GM21381 (cell line): ENCODE data around the gene CNTNAP5.
"Not testable (repeated sequence)": the region's sequence is repeated elsewhere in the genome, so short reads cannot be mapped to it uniquely, and the experiment has no call there.

Experiments used
- ATAC-seq: cut with Tn5 transposase; IDR thresholded peaks from one replicate; pipeline ENCODE4 v1.9.1; 2021; ENCODE audit warnings: mild to moderate bottlenecking, moderate library complexity; ENCODE audit not compliant: unreplicated experiment

Gene CNTNAP5

DNA sequence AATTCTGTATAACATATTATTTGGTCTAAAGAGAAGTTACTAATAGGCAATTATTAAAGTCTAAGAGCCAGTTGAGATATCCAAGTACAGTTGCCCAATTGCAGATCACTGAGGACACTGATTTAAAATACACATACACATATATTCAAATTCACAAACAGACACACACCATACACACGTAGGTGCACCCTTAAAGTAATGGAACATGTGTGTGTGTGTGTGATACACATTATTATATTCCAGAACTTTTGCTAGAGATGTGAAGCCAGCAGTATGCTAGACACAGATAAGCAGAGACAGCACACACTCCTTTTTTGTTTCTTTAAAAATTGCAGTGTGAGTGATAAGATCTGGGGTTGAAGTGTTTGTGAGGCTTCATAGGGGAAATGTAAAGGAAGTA lies 292.5 kb downstream of the CNTNAP5 start:
- no peak for ATAC-seq

DNA sequence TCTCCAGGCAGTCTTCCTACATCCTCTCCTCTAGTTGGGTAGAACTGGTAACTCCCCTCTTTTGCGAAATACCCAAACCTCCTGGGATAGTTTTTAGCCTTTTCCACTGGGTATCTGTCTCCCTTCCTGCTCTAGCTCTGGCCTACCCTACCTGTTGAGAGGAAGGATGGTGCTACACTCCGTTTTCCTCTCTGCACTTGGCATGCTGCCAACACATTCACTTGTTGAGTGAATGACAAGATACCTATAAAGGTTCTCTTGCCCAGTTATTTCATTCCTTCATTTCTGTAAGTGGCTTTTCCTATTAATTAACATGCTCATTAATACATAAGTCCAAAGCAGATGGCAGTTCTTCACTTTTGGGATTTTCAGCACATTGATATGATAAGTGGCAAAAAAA lies 293.8 kb downstream of the CNTNAP5 start:
- ATAC-seq = no peak

DNA sequence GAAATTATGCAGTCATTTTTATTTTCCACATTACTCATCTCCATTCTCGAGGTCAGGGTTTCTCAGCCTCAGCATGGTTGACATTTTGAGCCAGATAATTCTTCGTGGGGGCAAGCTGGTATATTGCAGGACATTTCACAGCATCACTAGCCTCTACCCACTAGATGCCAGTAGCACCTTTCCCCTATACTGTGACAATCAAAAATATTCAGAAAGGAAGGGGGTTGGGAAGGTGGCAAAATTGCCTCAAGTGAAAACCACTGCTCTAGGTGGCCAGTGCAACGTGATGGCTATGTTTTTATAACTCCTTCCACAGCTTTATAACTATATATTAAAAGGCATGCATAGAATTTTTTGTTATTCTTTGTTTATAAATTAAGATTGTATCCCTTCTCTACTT lies 294.5 kb downstream of the CNTNAP5 start:
- no peak for ATAC-seq

DNA sequence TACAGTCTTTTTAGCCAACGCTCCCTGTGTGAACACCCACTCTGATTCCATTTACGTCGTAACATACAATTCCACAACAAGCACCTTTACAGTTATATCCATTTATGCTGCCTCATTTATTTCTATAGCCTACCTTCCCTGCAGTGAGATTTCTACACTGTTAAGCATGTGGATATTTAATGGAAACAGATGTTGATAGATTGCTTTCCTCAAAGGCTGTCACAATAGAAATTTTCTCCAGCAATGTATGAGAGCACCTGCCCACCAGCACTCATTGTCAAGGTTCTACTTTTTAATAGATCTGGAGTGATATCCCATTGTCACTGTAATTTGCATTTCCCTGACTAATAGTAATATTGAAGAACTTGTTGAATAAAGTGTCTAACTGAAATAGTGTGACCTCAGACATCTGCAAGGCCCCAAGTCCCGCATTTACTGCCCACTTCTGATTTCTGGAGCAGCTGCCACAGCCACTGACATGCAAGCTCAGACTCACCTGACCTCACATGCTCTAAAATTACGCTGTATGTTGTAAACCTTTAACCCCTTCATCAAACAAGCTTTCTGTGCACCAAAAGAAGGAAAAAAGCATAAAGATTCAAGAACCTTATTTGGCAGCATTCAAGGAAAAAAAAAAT lies 295.1 kb downstream of the CNTNAP5 start:
- ATAC-seq = no peak

DNA sequence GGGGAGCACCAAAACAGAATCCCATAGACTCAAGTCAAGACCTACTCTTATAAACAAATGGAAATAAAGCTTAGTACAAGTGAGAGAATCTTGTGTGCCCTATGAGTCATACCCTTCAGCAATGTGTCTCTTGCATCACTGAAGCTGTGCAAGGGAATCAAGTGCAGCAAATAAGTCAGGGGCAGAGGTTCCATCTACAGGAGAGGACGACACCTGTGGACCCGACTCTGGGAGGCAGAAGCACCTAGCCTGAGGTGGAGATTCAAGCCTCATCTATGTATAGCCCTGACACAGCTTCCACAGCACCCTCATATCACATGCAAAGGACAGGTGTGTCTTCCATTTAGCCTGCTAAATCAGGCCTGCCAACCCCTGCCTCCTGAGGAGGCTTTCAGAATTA lies 298.2 kb downstream of the CNTNAP5 start:
- no peak for ATAC-seq

DNA sequence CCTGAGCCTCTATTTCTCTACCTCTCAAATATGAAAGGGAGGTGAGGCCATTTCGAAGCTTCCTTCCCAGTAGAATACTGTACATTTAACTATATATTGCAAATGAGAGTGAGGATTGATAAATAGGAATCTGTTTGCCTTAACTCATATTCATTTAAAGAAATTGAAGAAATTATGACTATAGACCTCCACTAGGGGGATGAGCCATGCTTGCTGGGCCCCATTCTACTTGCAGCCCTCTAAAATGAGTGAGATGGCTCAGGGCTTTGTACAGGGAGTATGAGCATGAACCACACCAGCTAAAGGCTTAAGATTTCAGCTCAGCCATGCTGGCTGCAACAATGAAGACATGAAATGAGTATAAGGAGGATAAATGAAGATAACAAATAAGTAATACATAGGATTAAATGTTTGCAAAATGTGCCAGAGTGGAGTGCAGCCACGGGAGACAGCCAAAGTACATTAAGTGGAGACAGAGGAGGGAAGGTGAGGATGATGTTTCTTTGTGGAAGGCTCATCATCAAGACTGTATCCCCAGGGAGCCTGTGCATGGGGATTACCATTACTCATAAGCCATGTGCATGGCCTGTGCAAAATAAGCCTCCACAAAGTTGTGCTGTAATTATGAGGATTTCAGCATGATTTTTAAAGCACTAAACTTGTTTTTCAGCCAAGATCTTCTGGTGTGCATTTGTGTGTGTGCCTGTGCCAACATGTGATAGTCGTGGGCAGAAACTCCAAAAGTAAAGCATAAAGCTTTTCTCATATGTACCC lies 300.8 kb downstream of the CNTNAP5 start:
- no peak for ATAC-seq

DNA sequence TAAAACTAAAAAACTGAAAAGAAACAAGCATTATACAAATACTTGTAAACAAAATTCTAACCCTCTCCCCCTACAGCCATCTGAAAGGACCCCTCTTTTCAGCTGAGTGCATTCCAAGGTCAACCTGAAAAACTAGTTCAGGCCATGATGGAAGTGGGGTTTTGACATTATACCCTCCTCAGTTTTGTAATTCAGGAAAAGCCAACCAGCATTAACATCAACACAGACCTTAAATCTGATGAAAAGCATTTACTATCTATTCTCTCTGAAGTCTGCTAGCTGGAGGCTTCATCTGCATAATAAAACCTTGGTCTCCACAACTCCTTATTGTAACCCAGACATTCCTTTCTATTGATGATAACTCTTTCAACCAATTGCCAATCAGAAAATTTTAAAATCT lies 302.2 kb downstream of the CNTNAP5 start:
- no peak for ATAC-seq

DNA sequence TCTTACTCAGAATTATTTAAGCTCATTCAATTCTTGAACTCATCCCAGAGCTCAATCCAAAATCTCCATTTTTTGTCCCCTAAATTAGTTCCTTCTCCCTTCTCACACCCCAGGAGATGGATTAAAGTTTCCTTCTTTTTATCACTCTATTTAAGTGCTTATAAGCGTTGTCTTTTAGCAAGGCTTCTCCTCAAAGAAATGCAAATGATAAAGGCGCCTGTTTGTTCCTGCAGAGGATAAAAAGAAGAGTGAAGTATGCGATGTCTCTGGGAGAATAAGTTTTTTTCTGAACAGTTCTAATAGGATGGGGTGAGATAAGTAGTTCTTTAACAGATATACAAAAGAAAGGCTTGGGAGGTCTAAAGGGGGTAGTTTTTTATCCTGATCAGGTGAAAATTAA lies 303.3 kb downstream of the CNTNAP5 start:
- ATAC-seq = no peak

DNA sequence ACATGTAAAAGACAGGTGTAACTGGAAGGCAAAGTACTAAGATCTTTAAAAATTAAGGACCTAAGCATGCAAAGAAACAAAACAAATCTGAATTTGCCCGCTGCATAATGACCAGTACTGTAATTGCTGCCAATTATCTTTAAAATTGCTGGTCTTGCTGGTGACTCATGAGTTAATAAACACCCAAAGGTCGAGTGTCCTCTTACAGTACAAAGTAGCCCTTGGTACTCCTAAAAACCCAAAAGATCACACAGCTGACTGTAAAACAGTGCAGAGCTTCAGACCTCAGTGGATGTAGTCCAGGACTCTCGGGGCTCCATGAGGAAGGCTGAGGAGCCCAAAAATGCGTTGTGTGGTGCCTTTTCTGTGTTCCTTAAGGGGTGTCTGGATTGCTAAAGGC lies 308.7 kb downstream of the CNTNAP5 start:
- no peak for ATAC-seq

DNA sequence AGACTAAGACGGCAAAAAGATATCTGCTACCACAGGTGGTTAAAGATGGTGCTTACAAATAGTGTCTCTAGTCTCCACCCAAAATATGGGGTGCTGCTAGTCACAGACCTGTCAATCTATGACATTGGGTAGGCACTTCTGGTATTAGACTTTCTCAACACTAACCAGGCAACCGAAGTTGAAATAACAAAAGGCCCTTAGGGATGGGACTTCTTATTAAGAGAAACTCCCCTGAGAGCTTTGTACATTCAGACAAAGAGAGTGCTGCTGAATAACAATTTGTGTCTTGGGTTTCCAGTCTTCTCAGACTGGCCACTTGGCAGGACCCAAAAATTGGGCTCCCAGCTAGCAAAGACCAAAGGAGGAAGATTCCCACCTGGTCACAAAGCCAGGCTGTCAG lies 310.0 kb downstream of the CNTNAP5 start:
- ATAC-seq = no peak

DNA sequence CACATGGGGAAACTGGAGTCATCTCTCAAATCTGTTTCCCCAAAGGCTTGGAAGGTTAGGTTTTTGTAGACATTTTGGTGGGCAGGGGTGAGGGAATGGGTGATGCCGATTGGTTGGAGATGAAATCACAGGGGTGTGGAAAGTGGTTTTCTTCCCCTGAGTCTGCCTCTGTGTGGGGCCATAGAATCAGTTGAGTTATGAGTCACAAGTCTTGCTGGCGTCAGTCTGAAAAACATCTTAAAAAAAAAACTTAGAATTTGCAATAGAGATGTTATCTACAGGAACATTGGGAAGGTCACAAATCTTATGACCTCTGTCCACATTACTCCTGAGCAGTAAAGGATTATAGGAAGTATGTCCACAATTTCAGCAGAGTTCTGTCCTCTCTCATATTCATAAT lies 314.6 kb downstream of the CNTNAP5 start:
- ATAC-seq = no peak

DNA sequence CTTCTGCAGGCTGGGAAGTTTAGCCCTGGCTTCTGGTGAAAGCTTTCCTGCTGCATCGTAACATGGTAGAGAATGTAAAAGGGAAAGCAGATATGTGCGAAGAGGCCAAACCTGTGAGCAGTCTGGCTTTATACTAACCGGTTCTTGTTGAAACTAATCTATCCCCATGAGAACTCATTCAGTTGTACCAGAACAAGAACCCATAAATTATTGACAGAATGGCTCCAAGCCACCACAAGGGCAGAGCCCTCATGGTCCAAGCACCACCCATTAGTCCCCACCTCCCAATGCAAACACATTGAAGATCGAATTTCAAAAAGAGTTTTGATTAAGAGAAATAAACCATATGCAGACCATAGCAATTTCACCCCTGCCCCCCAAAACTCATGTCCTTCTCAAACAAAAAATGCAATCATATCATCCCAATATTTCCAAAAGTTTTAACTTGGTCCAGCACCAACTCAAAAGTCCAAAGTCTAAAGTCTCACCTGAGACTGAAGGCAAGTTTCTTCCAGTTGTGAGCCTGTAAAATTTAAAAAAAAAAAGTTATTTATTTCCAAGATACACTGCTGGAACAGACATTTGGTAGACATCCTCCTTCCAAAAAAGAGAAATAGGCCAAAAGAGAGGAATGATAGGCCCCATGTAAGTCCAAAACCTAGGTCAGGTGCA lies 318.9 kb downstream of the CNTNAP5 start:
- ATAC-seq = no peak

DNA sequence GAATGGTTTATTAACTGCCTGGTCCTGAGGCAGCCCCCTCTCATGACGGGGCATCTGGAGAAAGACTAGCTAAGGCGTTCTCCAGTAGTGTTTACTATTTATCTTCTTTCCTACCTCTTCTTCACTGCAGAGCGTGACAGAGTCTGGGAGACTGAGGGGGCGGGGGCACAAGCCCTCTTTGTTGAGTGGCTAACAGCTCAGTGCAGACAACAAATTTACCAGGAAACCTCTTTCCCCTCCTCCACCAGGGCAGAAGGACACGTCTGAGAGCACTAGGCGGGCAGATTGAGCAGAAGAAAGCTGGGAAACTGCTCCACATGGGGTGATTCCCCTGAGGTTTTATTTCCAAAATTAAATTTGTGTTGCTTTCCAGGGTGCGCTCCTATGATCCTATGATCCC lies 322.1 kb downstream of the CNTNAP5 start:
- ATAC-seq = no peak

DNA sequence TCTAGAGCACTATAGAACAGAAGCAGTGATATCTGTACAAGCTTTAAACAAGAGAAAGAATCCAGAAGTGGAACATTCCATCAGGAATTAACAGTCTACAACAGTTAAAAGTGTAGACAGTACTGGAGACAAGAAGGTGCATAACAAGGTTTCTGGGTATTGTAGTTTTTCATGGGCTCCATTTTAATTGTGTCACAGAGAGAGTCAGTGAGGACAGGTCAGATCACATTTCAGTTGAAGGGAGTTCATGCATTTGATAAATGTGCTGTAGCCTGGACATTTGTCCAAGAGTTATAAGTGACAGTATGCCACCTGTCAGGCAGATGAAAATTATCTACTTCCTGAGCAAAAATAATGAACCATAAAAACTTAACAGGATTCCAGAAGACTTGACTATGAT lies 328.6 kb downstream of the CNTNAP5 start:
- no peak for ATAC-seq

DNA sequence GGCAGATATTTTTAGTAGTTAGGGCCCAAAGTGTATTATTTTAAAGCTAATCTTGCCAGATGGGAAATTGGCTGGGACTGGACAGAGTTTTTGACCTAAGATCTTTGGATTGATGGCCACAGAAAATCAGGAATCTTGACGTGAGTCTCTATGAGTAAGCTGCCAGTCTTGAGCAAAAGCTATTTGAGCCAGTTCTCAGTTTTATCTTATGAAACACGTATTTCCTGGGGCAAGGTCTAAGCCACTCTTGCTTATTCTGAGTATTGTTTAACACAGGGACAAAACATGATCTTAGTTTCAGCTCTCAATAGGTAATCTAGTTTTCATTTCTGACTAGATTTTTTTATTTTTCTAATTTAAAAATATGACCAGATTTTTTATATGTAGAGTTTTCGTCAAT lies 329.4 kb downstream of the CNTNAP5 start:
- no peak for ATAC-seq

DNA sequence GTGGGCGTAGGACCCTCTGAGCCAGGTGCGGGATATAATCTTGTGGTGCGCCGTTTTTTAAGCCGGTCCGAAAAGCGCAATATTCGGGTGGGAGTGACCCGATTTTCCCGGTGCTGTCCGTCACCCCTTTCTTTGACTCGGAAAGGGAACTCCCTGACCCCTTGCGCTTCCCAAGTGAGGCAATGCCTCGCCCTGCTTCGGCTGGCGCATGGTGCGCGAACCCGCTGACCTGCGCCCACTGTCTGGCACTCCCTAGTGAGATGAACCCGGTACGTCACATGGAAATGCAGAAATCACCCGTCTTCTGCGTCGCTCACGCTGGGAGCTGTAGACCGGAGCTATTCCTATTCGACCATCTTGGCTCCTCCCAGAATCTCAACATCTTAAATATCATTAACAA lies 336.9 kb downstream of the CNTNAP5 start:
- not testable (repeated sequence) for ATAC-seq

DNA sequence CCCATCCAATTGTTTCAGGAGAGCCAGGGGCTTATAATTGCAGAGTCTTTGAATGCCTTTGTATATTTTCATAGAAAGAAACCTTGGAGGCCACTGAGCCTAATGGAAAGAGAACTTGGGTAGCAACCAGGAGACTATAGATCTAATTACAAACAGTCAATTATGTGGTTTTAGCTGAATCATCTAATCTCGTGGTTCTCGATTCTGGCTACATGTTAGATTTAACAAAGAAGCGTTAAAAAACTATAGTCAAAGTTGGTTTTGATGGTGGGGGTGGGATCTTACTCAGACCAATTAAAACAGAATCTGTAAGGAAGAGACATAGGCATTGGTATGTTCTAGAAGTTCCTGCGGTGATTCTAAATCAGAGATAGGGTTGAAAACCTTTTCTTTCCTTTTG lies 344.1 kb downstream of the CNTNAP5 start:
- ATAC-seq = no peak

DNA sequence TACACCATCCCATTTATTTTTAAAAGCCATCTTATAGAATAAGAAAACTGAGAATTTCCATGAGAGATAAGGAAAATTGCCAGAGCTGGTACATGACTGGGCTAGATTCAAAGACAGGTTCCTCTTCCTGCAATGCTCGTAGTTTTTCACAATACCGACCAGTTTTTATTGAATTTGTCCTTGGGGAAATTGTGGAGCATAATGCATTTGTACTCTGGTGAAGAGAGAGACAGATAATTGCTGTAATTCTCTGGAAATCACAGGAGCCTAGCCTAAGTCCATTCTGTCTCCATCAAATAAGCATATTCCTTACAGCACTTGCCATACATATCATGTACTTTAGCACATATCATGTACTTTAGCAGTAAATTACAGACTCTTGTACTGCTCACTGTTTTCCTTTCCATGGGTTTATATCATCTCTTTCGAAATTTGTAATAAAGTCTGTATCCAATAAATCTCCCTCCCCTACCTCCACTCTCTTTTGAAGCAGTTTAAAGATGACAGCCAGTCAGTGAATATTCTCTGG lies 355.2 kb downstream of the CNTNAP5 start:
- no peak for ATAC-seq

DNA sequence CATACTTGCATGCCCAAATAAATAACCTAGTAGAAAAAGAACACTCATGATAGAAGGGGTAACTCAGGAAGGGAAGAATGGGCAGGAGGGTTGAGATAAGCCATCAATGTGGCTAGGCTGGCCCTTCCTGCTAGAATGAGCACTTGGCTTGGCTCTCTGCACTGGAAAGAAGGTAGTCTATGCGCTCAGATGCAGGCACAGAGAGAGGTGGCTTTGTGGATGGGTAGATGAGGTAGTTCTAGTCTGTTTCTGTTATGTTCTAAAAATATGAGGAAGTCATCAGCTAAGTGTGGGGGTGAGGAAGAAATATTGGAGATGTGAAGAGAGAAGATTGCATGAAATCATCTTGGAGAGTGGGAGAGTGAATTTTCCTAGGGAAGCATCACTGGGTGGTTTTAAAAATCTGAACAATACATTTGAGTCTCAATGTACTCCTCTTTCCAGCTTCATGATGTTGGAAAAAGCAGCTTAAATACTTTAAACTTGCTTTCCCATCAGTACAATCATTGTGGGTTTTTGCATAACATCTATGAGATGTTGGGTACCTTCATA lies 357.1 kb downstream of the CNTNAP5 start:
- ATAC-seq = no peak

DNA sequence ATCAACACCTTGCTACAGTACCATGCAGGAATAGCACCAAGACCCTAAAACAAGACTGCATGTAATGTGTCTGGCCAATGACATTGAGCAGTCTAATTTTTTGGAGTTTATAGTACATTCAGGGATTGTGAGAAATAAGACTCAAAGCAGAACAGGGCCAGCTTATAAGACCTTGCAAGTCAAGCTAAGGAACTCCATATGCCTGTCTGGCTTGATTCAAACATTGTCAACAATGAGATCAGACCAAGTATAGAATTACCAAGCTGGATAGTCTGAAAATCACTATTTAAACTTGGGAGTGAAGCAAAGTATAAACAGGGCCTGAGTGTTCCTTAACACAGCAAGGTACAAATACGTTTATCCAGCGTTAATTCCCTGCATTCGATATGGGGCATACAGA lies 370.9 kb downstream of the CNTNAP5 start:
- no peak for ATAC-seq

DNA sequence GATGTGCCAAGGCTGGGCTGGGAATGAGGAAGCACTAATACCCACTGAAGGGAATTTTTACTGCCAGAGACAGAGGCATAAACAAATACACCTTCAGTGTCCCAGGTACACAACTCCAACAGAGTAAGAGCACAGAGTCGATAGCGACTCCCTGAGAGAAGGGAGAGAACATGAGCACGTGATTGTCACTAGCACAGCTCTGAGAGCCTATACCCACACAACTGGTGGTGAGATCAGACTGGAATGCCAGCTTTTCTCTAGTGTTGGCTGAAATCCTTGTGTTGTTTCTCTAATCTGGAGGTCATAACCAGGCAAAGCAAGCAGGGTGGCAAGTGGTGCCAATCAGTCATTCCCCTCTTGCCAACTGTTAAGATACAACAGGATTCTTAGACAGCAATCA lies 377.2 kb downstream of the CNTNAP5 start:
- no peak for ATAC-seq
